T-helper 2 cell (primary cell): ENCODE results near the gene HAO2.
A peak's percentile ranks its signal among the peaks of the same experiment; 100 is the strongest.
"Not testable (repeated sequence)": the region's sequence is repeated elsewhere in the genome, so short reads cannot be mapped to it uniquely, and the experiment has no call there.

Experiments
- DNase-seq, 5 experiments: peaks; one replicate each; pipeline versions ENCODE4 v3.0.0 to v3.0.0-alpha.2; 2012 to 2022
- total RNA-seq, 2 donors: gene quantifications; one replicate each; lab custom pipeline; 2026; lab: John Stamatoyannopoulos, UW

HAO2 gene
- 0 to 0.62 reads per million in 2 donors for total RNA-seq

DNA sequence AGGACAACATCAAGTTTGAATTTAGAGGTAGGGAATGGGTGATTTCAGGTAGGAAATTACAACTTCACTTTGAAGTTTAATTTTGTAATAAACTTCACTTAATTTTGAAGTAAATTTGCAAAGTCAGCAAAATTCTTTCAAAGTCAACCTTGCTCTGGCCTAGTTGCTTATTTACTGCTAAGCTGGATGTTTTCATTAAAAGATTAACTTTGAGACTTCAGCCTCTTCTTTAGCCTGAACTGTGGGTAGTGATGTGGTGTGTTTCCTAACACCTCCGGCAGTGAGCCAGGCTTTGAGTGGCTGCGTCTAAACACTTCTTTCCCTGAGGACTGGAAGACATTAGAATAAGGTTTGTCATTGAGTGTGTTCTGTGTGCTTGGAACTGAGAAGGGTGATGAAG, at the start of gene HAO2:
HAO2 (plus strand) TSS at position 232 of the 400 bp plus-strand sequence. CDS start 12,301 bp downstream, outside the sequence.
- no peak for DNase-seq

DNA sequence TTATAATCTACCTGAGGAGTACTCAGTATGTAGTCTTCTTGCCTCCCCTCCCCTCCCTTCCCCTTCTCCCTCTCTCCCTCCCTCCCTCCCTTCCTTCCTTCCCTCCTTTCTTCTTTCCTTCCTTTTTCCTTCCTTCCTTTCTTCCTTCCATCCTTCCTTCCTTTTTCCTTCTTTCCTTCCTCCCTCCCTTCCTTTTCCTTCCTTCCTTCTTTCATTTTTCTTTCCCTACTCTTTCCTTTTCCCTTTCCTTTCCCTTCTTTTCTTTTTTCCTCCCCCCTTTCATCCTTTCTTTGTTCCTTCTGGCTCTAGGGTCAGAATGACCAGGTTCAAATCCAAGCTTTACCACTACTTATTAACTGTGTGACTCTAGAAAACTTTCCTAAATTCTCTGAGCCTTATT, 48.5 kb upstream of the HAO2 start:
- DNase-seq = no peak

DNA sequence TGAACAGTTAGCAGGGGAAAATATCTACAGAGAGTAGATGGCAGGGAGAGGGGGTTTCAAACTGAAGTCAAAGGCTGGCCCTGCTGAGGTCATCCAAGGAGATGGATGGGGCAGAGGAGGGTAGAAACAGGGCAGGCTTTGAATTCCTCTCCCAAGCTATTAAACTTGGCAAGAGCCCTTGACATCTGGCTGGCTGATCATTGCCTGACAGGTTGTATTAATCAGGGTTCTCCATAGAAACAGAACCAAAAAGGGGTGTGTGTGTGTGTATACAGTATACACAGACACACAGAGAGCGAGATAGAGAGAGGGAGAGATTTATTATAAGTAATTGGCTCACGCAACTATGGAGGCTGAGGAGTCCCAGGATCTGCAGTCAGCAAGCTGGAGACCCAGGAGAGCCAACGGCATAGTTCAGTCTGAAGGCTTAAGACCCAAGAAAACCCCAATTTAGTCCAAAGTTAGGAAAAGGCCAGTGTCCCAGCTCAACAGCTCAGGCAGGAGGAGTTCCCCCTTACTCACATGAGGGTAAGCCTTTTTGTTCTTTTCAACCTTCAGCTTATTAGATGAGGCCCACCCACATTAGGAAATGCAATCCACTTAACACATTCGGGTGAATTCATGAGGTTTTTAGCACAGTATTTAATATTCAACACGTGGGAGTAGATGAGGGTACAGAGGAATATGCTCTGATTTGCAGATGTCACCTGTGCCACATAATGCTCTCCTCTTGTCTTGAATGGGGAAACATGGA, 46.7 kb upstream of the HAO2 start:
- no peak for DNase-seq

DNA sequence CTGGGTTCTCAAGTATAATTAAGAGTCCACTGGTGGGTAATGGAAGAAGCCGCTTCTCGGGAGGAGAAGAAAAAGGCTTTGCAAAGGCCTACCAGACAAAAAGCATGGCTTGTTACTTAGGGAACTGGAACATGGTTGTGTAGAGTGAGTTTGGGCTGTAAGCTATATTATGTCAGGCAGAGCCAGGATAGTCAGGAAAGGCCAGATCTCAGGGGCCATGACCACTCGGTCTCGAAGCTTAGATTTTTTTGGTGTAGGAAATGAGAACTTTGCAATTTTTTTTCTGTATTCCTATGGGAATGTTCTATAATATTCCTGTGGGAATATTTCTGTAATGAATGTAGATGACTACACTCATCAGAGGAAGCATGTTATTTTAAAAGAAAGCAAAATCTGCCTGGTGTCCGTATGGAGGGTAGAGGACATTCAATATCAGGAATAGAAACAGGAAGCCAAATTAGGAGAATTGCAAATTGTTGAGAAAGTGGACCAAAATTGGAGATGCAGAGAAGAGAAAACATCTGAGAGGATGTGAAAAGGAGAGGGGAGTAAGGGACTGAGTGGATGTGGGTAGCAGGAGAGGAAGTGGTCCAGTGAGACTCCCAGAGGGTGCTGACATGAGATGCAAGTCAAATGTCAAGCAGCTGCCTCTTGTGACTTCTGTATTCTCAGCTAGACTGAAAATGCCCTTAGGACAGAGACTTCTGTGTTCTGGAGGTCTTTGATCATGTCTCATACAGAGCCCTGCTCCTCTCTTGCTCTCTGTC, 45.2 kb upstream of the HAO2 start:
- peak in 1 of 5 experiments; percentile 49 for DNase-seq

DNA sequence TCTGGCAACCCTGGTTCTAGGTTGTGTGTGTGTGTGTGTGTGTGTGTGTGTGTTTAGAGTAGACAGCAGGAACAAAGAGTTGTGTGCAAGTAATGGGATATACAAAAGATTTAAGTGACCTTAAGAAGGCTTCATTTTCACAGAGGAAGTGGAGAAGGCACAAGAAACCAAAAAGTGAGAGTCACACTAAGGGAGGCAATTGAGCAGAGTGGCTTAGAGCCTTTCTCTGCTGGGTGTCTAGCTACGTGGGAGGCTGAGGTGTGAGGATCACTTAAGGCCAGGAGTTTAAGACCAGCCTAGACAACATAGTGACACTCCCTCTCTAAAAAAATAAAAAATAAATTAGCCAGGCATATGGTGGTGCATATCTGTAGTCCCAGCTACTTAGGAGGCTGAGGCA, 44.4 kb upstream of the HAO2 start:
- no peak for DNase-seq

DNA sequence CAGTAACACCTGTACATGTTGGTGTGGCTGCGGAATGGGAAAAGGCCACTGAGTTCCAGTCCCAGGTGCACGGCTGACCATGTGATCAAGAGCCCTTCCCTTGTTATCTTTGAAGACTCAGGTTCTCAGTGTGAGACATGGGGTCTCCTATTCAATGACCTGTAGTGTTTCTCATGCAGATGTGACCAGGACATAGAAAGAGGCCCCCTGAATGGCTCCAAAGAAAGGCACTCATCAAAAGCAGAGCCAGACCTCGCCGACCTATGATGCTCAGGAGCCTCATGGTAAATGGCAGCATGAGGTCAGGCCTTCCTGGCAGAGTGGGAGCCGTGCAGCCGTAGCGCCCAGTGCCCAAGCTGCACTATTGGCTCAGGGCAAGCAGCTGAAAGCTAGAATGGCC, 42.3 kb upstream of the HAO2 start:
- DNase-seq = no peak

DNA sequence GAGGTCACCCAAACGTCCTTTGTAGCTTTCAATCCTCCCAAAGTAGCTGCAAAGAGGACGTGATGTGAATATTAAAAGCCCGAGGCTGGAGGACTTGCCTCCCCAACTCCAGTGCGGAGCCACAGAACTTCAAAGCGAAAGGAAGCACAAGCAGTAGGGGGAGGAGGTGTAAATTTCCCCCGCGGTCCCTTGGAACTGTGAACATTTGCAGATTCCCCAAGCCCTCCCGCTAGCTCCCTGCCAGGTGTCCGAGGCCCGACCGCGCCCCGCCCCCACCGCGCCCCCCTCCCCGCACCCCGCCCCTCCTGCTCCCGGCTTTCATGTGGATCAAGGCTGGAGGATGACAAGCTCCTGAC, 41.5 kb upstream of the HAO2 start:
- no peak for DNase-seq

DNA sequence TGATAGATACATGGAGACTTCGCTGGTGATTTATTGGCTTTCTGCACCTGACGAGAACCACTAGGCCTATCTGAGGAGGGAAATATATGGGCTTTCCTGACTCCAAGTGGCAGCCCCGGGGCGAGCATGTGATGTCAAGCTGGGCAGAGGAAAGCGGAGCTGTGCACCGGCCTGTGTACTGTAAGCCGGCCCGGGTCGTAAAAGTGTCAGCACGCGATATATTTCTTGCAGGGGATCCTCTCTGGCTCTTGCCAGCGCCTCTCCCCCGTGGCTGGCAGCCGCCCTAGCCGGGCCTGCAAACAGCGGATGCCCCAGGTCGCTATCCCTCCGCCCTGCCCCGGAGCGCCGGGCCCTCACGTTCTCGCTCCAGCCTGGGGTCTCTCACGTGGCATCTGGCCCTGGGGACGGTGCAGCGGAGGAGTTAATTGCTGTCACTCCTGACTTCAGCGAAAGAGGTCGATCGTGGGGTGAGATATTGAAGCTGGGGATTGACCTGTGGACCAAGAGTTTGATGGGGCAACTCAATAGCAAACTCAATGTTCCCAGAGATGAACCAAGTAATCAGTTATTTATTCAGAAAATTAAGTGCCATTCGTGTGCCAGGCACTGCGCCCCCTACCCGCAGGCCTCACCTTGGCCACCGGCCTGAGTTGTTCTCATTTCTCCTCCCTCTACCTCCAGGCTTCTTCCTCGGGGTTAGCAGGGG, 41.0 kb upstream of the HAO2 start:
- DNase-seq = peak in 1 of 5 experiments; percentile 27

DNA sequence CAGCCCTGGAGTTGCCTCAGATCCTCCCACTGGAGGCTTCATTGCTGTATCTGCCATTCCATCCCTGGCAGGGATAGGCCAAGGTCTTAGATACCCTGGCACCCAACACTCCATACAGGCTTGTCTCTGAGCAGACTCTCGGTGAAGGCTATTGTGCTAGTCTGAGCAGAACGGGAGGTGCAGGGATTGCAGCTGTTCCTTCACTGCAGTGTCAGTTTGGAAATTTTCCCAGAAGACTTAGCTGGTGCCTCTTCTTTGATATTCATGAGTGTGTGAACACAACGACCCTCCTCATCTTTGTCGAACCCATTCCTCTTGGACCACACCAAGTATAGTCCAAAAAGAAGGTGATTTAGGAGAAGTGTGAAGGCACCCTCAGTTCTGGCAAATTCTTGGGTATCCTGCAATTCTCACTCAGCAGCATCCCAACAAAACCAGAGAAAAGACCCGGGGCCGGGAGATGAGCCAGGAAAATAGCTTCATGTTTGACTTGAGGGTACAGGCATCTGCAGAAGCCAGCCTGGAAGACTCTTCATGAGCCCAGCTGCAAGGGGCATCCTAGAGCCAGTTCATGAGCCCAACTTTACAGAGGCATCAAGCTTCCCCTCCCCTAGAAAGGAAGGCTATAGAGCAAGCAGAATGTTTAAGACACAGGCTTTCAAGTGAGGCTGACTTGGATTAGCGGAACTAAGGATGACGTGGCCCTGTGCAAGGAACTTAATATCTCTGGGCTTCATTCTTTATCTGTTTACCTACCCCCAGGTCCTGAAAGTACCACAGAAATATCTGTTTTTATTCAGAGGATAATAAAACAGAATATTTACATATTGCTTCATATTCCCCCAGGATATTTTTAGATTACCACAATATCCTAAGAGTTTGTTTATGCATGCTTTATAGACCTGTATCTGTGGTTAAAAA, 38.8 kb upstream of the HAO2 start:
- DNase-seq = no peak

DNA sequence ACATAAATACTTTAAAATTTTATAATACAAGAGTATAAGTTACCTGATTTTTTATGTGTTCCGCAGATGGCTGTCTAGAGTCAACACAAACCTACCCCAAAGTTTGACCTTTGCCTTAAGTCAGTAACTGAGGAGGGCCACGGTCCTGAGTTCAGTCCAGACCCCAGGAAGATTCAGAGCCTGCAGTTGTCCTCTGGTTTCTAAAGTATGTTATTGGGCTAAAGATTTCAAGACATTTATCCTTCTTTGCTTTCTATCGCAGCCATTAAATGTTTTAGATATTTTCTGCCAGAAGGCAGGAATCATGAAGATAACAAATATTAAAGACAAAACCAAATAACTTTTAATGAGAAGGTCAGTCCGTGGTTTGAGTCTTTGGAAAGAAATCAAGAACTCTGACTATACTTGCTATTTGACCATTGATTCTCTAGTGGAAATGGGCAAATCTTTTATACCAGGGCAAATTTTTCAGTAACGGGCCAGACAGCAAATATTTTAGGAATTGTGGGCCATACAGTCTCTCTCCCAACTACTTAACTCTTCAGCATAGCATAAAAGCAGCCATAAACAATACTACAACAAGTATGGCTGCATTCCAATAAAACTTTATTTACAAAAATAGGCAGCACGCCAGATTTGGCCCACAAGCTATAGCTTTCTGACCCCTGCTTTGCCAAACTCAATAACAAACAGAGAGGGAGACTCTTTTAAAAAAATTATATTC, 38.0 kb upstream of the HAO2 start:
- DNase-seq = no peak

DNA sequence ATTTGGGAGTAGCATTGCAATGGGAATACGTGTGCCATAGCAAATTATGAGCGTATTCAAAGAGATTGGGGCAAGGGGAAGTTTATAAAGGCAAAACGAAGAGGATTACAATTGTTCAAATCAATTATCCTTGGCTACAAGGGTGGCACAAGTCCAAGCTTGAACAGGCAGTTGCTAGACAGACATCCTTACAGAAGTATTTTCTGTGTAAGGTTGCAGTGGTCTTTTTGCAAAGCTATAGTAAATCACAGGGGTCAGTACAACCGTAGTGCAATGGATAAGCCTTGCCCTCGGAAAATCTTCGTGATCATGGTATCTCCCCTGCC, 37.4 kb upstream of the HAO2 start:
- no peak for DNase-seq

DNA sequence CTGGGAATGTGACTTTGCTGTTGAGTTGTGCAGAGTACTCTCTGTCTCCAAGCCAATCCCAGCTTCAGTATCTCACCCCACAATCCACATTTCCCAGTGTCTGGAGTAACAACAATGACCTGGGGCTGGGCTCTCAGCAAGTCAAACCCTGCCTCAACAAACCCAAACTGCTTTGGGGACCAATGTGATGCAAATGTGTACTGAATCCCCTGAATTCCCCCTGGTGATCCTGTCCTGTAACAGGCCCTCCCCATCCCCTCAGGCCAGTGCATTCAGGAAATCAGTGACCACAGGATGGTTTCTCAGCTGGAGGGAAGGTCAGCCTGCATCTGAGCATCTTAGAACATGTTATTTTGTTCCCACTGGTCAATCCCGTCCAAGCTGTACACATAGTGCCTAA, 36.7 kb upstream of the HAO2 start:
- DNase-seq = no peak

DNA sequence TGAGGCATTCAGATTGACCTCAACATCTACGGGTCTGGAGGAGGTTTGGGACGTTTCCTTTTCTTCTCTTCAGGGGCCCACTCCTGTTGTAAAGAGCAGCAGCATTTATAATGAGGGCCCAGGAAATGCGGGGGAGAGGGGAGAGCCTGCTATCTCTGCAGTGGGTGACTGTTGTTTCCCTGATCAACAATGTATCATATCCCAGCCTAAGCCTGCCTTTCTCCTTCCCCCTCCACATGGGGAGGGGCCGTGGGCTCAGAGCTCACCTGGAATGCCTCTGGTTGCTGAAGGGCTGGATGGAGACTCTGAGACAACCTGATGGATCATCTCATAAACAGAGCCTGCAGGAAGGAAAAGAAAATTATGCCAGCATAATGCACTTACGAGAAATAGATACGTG, 36.0 kb upstream of the HAO2 start:
- no peak for DNase-seq

DNA sequence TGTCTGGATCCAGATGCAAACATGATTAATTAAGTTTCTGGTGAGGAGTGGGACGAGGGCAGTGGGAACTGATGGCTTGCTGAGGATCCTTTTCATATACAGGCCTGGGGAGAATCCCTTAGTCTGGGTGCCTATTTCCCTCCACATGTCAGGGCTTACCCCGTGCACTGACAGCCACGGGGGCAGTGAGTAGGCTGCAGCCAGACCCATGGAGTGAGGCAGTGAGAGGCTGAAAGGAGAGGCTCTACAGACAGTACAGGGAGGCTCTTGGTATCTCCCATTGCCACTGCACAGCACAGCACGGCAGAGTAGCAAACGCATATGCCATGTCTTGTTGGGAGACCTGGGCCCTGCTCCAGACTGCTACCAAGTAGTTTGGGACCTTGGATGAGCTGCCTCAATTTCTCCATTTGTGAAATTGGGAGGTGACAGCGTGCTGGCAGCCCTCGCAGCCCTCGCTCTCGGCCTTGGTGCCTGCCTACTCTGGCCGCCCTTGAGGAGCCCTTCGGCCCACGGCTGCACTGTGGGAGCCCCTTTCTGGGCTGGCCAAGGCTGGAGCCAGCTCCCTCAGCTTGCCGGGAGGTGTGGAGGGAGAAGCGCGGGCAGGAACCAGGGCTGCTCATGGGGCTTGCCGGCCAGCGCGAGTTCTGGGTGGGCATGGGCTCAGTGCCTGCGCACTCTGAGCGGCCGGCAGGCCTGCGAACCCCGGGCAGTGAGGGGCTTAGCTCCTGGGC, 35.3 kb upstream of the HAO2 start:
- DNase-seq = no peak

DNA sequence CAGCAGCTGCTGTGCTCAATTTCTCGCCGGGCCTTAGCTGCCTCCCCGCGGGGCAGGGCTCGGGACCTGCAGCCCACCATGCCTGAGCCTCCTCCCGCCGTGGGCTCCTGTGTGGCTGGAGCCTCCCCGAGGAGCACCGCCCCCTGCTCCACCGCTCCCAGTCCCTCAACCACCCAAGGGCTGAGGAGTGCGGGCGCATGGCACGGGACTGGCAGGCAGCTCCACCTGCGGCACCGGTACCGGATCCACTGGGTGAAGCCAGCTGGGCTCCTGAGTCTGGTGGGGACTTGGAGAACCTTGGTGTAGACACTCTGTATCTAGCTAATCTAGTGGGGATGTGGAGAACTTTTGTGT, 34.7 kb upstream of the HAO2 start:
- DNase-seq = not testable (repeated sequence)

DNA sequence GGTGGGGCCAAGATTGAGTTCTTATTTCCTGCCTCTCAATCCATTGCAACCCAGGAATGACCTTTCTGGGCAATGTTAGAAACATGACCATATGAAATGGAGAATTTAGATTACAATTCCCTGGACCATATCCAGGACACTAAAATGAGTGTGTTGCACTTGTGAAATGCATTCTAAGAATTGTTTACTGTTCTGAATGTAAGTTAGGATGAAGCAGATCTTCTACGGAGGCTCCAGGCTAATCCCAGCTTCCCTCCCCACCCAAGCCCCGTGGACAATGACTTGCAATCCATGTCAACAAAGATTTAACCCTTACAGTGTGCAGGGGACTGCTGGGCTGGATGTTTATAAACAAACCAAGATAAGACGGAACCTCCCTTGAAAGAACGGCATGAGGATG, 31.7 kb upstream of the HAO2 start:
- DNase-seq = no peak

DNA sequence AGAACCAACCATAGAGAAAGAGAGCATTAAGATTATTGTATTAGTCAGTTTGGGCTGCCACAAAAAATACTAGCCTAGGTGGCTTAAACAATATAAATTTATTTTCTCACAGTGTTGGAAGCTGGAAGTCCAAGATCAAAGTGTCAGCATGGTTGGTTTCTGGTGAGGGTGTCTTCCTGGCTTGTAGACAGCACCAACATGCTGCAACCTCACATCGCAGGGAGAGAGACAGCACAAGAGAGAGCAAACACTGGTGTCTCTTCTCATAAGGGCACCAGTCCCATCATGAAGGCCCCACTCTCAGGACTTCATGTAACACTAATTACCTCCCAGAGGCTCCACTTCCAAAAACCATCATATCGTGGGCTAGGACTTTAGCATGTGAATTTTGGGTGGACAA, 30.6 kb upstream of the HAO2 start:
- DNase-seq = no peak

DNA sequence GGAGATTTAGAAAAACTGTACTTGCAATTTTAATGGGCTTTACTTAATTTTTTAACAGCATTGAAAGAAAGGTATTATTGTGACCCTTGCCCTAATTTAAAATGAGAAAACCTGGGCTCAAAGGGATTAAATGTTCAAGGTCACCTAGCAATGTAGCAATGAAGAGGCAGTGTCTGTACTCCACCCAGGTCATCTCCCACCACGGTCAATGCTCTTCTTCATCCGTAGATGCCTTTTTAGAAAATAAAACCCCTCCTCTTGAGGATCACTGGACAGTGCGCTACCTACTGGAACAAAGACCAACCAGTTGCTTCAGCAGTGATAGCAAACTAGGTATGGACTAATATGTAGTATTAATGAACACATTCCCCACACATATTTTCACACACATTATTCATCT, 29.8 kb upstream of the HAO2 start:
- DNase-seq = no peak

DNA sequence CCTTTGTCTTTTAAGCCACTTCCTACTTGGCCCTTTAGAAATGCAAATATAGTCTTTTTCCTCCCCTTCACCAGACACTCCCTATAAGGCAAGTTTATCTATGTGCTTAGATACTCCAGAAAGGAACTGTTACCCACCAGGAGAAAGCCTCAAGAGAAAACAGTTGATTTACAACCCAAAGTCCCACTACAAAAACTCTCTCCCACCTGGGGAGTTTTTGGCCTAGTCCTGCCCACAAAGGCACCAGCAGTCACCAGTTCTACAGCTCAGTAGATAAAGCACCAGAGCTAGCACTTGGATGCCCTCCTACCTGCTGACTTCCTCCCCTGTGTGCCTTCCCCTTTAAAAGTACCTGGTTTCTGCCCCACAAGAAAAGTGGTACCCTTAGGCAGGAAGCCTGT, 27.7 kb upstream of the HAO2 start:
- DNase-seq = no peak

DNA sequence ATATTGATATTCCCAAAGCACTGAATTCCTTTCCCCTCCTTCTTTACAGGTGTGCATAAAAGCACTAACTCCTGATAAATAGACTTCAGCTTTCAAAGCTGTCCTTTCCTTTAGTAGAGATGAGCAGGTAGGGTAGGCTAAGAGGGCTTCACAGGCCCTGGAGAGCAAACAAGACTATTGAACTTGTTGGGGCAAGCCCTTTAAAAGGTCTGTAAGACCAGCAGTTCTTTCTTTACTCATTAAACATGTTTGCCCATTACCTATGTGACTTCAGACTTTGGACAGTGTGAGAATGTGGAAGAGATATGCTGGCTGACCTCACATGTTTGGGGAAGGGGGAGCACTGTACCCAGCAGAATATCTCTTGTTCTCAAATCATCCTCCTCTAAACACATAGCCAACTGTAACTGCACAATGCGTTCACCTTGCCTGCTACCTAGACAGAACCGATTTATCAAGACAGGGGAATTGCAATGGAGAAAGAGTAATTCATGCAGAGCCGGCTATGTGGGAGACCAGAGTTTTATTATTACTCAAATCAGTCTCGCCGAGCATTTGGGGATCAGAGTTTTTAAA, 27.1 kb upstream of the HAO2 start:
- DNase-seq = no peak

DNA sequence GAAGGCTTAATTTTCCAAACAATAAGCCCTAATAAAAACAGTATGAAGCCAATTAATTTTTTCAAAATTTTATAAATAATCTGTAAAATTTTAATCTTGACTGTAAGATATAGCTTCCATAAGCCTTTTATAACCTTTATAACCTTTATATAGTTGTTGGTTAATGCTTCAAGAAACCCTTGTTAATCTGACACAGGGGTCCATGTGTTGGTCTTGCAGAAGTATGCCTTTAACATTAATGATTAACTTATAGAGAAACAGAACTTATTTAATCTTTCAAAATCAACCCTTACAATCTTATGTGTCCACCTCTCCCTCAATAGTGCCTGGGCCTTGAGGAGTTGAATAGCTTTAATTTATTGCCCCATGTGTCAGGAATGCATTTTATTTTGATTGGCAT, 23.2 kb upstream of the HAO2 start:
- no peak for DNase-seq
